ENCODE results near the gene ZFAND3.
"Not testable (repeated sequence)": the region's sequence is repeated elsewhere in the genome, so short reads cannot be mapped to it uniquely, and the experiment has no call there.

ZFAND3 gene

DNA sequence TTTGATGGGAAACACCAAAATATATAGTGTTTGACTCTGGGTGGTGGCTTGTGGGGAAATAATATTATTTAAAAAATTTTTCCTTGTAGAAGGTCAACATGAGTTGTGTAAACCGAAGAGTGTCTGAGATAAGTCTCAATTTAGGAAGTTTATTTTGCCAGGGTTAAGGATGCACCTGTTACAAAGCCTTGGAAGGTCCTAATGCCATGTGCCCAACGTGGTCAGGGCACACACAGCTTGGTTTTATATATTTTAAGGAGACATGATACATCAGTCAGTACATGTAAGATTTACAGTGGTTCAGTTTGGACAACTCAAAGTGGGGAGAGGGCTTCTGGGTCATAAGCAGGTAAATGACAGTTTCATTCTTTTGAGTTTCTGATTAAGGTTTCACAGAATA, 162.1 kb downstream of the ZFAND3 start:
- Mint-ChIP-seq H3K9me3 (ENCODE audit: low read depth) (no peaks in the 10 kb centered on the region), H3K36me3 (peaks cover 5% of the 10 kb centered on the region), H3K27me3 (no peaks in the 10 kb centered on the region), H3K4me3 (no peak overlapping the region), H3K27ac (no peak overlapping the region), H3K4me1 (ENCODE audit: low read depth) (peaks cover 75% of the 10 kb centered on the region)

GRCh38 chr6:37982317-37982716, 162.8 kb downstream of the ZFAND3 start:
- H3K4me1 Mint-ChIP-seq (ENCODE audit: low read depth), result peaks cover 79% of the 10 kb centered on the region
- H3K36me3 Mint-ChIP-seq, result peaks cover 4% of the 10 kb centered on the region
- no peaks in the 10 kb centered on the region for H3K27me3 Mint-ChIP-seq
- H3K4me3 Mint-ChIP-seq, result no peak overlapping the region
- no peaks in the 10 kb centered on the region for H3K9me3 Mint-ChIP-seq (ENCODE audit: low read depth)
- H3K27ac Mint-ChIP-seq, result no peak overlapping the region

DNA sequence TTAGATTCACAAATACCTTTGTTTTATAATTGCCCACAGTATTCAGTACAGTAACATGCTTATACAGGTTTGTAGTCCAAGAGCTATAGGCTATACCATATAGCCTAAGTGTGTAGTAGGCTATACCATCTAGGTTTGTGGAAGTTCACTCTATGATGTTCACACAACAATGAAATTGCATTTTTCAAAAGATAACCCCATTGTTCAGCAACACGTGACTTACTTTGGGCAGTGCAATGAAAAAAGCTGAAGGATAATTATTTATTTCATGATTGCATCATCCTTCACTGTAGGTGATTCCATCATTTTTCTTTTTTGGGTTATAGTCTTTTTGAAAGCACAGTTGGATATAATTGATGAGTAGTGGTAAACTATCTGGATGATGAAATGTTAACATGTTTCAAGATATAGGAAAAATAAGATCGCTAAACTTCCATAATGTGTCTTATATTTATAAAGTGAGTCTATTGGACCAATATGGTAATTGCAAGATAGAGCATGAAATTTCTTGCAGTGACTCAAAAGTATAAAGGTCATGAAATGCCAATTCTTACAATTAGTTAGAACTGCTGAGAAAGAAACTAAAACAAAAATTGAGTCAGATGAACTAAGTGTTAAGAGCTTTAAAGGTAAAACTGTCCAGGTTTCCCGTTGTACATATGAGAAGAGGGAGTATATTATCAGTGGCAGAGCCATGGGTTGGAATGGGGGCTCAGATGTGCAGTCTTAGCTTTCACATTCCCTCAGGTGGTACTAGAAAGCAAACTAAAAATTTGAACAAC, 164.4 kb downstream of the ZFAND3 start:
- Mint-ChIP-seq H3K36me3 (peaks cover 2% of the 10 kb centered on the region), H3K4me1 (ENCODE audit: low read depth) (peaks cover 78% of the 10 kb centered on the region), H3K4me3 (peak overlapping the region; percentile 18), H3K27me3 (no peaks in the 10 kb centered on the region), H3K9me3 (ENCODE audit: low read depth) (no peaks in the 10 kb centered on the region), H3K27ac (peak overlapping the region; percentile 95)

DNA sequence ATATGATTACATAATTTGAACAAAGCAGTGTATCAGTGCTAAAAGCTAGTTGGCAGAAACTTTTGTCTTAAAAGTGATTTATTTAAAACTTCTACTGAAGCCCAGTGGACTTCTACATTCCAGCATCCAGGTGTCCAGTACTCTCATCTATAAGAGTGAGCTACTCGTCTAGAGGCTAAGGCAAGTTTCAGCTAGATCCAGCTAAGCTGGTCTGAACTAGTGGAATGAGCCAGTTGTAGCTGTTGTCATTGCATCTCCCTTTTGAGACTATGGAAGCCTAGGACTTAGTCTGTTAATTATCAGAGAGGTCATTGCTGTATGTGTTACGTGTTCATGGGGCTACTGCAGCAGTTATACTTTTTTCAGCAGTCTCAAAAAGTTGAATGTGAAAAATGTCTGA, 165.1 kb downstream of the ZFAND3 start:
- Mint-ChIP-seq H3K27ac (peak overlapping the region; percentile 95), H3K36me3 (peaks cover 2% of the 10 kb centered on the region), H3K4me3 (peak overlapping the region; percentile 18), H3K27me3 (no peaks in the 10 kb centered on the region), H3K9me3 (ENCODE audit: low read depth) (no peaks in the 10 kb centered on the region), H3K4me1 (ENCODE audit: low read depth) (peaks cover 78% of the 10 kb centered on the region)

GRCh38 chr6:37985355-37985754, 165.8 kb downstream of the ZFAND3 start:
- Mint-ChIP-seq H3K27me3 (no peaks in the 10 kb centered on the region), H3K4me1 (ENCODE audit: low read depth) (peaks cover 78% of the 10 kb centered on the region), H3K9me3 (ENCODE audit: low read depth) (no peaks in the 10 kb centered on the region), H3K36me3 (peaks cover 2% of the 10 kb centered on the region), H3K27ac (peak overlapping the region; percentile 95), H3K4me3 (no peak overlapping the region)

GRCh38 chr6:37987018-37987417, 167.5 kb downstream of the ZFAND3 start:
- H3K4me1 Mint-ChIP-seq (ENCODE audit: low read depth), result peaks cover 74% of the 10 kb centered on the region
- peak overlapping the region; percentile 79 for H3K27ac Mint-ChIP-seq
- H3K9me3 Mint-ChIP-seq (ENCODE audit: low read depth), result no peaks in the 10 kb centered on the region
- no peaks in the 10 kb centered on the region for H3K27me3 Mint-ChIP-seq
- peak overlapping the region; percentile 10 for H3K4me3 Mint-ChIP-seq
- peaks cover 2% of the 10 kb centered on the region for H3K36me3 Mint-ChIP-seq

DNA sequence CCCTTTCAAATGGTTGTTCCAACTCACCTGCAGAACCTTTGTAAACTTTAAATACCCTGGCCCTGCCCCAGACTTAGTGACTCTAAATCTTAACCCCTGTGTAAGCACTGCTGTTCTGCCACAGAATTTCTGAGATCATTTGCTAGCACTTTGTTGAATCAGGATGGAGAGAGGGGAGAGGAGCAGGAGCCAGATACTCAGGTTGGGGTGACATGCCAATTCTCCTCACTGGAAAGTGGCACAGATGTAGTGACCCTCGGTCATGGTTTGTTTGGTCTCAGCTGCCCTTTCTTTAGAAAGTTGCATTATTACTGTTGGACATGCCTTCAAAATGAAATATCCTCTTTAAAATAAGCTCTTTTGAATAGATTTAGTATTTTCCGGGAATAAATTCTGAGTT, 168.0 kb downstream of the ZFAND3 start:
- no peak overlapping the region for H3K4me3 Mint-ChIP-seq
- H3K9me3 Mint-ChIP-seq (ENCODE audit: low read depth), result no peaks in the 10 kb centered on the region
- H3K36me3 Mint-ChIP-seq, result peaks cover 2% of the 10 kb centered on the region
- peak overlapping the region; percentile 79 for H3K27ac Mint-ChIP-seq
- peaks cover 76% of the 10 kb centered on the region for H3K4me1 Mint-ChIP-seq (ENCODE audit: low read depth)
- H3K27me3 Mint-ChIP-seq, result no peaks in the 10 kb centered on the region

GRCh38 chr6:37988127-37988526, 168.6 kb downstream of the ZFAND3 start:
- H3K36me3 Mint-ChIP-seq, result peaks cover 2% of the 10 kb centered on the region
- H3K4me1 Mint-ChIP-seq (ENCODE audit: low read depth), result peaks cover 78% of the 10 kb centered on the region
- H3K9me3 Mint-ChIP-seq (ENCODE audit: low read depth), result no peaks in the 10 kb centered on the region
- H3K27me3 Mint-ChIP-seq, result no peaks in the 10 kb centered on the region
- peak overlapping the region; percentile 37 for H3K27ac Mint-ChIP-seq
- H3K4me3 Mint-ChIP-seq, result no peak overlapping the region

GRCh38 chr6:37988696-37989095, 169.2 kb downstream of the ZFAND3 start:
- H3K27me3 Mint-ChIP-seq, result no peaks in the 10 kb centered on the region
- no peak overlapping the region for H3K4me3 Mint-ChIP-seq
- H3K36me3 Mint-ChIP-seq, result peaks cover under 1% of the 10 kb centered on the region
- H3K4me1 Mint-ChIP-seq (ENCODE audit: low read depth), result peaks cover 77% of the 10 kb centered on the region
- H3K9me3 Mint-ChIP-seq (ENCODE audit: low read depth), result no peaks in the 10 kb centered on the region
- H3K27ac Mint-ChIP-seq, result peak overlapping the region; percentile 37

DNA sequence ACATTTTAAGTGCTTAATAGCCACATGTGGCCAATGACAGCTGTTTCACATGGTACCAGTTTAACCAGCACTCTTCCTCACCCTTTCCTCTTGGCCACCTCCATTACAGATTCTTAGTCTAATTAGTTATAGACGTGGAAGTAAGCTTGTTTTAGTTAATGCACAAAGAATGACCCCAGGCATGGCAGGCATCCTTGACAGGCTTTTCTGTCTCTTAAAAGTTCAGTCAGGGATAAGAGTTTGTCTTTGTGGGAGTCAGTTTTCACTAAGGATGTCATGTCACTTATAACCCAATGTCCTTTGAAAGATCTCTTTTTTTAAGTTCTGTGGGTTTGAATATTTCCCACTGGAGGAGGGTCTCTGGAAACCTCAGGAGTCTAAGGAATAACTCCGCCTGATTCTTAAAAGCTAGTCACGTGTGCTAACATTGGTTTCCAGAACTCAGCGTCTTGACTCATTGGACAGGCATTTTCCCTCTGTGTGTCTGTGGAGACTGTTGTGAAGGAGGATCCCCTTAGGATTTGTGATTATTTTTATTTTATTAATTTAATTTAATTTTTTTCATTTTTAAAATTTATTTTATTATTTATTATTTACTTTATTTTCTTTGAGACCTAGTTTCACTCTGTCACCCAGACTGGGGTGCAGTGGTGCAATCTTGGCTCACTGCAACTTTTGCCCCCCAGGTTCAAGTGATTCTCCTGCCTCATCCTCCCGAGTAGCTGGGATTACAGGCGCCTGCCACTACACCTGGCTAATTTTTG, 171.4 kb downstream of the ZFAND3 start:
- Mint-ChIP-seq H3K4me1 (ENCODE audit: low read depth) (peaks cover 70% of the 10 kb centered on the region), H3K27me3 (no peaks in the 10 kb centered on the region), H3K36me3 (no peaks in the 10 kb centered on the region), H3K4me3 (no peak overlapping the region), H3K27ac (peak overlapping the region; percentile 22), H3K9me3 (ENCODE audit: low read depth) (no peaks in the 10 kb centered on the region)

GRCh38 chr6:37992749-37993148, 173.2 kb downstream of the ZFAND3 start:
- Mint-ChIP-seq H3K36me3 (peaks cover 3% of the 10 kb centered on the region), H3K27me3 (no peaks in the 10 kb centered on the region), H3K4me1 (ENCODE audit: low read depth) (peaks cover 57% of the 10 kb centered on the region), H3K4me3 (no peak overlapping the region), H3K27ac (no peak overlapping the region), H3K9me3 (ENCODE audit: low read depth) (peaks cover 9% of the 10 kb centered on the region)

DNA sequence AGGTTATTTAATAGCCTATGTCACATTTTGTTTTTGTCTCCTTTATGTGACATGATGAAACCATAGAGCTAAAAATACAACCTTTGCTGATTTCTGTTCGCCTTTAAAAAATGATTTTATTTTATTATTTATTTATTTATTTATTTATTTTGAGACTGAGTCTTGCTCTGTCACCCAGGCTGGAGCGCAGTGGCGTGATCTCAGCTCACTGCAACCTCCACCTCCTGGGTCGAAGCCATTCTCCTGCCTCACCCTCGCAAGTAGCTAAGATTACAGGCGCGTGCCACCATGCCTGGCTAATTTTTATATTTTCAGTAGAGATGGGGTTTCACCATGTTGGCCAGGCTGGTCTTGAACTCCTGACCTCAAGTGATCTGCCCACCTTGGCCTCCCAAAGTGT, 173.7 kb downstream of the ZFAND3 start:
- peaks cover 56% of the 10 kb centered on the region for H3K4me1 Mint-ChIP-seq (ENCODE audit: low read depth)
- H3K4me3 Mint-ChIP-seq, result not testable (repeated sequence)

DNA sequence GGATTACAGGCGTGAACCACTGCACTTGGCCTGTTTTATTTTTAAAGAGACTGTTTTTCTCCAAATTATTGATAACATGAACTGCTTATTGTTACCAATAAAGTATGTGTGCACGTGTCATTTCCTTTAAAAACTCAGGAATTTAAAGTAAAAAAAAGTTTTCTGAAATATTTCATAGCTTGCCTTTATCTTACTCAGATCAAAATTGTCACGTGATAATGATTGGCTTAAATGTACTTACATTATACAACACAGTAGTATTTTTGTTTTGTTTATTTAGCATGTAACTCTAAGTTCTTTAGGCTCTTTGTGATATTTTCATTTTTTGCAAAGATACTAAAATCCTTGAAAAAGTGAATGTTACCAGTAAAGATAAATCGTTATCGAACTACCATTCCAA, 174.1 kb downstream of the ZFAND3 start:
- peaks cover 53% of the 10 kb centered on the region for H3K4me1 Mint-ChIP-seq (ENCODE audit: low read depth)

More for the DNA sequence above, 173.7 kb downstream of the ZFAND3 start:
- H3K27me3 Mint-ChIP-seq, H3K36me3 Mint-ChIP-seq, H3K27ac Mint-ChIP-seq: not testable (repeated sequence)
- H3K9me3 Mint-ChIP-seq (ENCODE audit: low read depth), result peaks cover 13% of the 10 kb centered on the region

GRCh38 chr6:37994223-37994622, 174.7 kb downstream of the ZFAND3 start:
- Mint-ChIP-seq H3K4me3 (no peak overlapping the region), H3K27ac (no peak overlapping the region), H3K4me1 (ENCODE audit: low read depth) (peaks cover 48% of the 10 kb centered on the region), H3K27me3 (no peaks in the 10 kb centered on the region), H3K36me3 (peaks cover 3% of the 10 kb centered on the region), H3K9me3 (ENCODE audit: low read depth) (peaks cover 14% of the 10 kb centered on the region)

More for the DNA sequence above, 174.1 kb downstream of the ZFAND3 start:
- Mint-ChIP-seq H3K27ac (no peak overlapping the region), H3K36me3 (peaks cover 3% of the 10 kb centered on the region), H3K4me3 (no peak overlapping the region), H3K27me3 (no peaks in the 10 kb centered on the region), H3K9me3 (ENCODE audit: low read depth) (peaks cover 14% of the 10 kb centered on the region)

DNA sequence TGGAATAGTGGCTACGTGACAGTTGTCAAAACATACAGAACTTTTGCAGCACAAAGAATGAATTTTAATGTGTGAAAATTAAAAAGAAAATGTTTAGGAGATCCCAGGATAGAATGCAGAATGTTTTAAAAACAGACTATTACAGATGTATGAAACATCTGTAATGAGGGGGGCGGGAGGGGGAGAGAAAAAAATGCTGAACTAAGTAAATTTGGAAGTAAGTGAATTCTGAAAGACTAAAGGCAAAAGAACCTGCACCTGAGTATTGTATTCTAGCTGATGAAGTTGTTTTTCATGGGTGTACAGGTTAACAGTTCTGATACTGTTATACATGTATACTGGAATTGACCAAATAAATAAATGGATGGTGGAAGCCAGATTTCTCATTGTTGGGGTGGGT, 178.8 kb downstream of the ZFAND3 start:
- Mint-ChIP-seq H3K4me3 (no peak overlapping the region), H3K4me1 (ENCODE audit: low read depth) (peaks cover 31% of the 10 kb centered on the region), H3K27ac (no peak overlapping the region), H3K9me3 (ENCODE audit: low read depth) (peaks cover 14% of the 10 kb centered on the region), H3K36me3 (peaks cover 8% of the 10 kb centered on the region), H3K27me3 (no peaks in the 10 kb centered on the region)

All from activated naive CD8-positive, alpha-beta T cell (primary cell).